Measurements from ENCODE around the gene FADD. TPM values are rescaled to one million over a fixed set of nuclear protein-coding genes. Genes with fewer than 3 reads are reported as not detected.

FADD gene
- total RNA-seq, 1 experiment from 2014 or later, result 40.2 TPM

DNA sequence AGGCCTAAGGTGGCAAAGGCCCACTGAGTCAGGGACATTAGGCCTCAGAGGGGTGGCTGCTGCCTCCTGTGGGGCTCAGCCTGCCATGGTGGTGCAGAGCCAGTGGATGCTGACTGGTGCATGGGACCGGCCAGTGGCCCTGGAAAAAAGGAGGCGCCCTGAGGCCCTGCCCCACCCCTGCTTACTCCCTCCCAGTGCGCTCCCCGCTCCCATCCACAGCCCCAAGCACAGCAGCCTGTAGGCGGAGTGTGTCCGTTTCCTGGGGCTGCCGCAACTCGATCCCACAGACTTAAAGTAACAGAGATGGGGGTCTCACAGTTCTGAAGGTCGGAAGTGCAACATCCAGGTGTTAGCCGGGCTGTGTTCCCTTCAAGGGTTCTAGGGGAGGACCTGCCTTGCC, 38.4 kb upstream of the FADD start:
- H3K36me3 Mint-ChIP-seq (ENCODE audit: insufficient read depth, unreplicated experiment), result peaks cover 3% of the 10 kb centered on the region
- H3K4me1 Mint-ChIP-seq (ENCODE audit: low read depth, unreplicated experiment), result peaks cover under 1% of the 10 kb centered on the region
- TF ChIP-seq, protein P1, sequence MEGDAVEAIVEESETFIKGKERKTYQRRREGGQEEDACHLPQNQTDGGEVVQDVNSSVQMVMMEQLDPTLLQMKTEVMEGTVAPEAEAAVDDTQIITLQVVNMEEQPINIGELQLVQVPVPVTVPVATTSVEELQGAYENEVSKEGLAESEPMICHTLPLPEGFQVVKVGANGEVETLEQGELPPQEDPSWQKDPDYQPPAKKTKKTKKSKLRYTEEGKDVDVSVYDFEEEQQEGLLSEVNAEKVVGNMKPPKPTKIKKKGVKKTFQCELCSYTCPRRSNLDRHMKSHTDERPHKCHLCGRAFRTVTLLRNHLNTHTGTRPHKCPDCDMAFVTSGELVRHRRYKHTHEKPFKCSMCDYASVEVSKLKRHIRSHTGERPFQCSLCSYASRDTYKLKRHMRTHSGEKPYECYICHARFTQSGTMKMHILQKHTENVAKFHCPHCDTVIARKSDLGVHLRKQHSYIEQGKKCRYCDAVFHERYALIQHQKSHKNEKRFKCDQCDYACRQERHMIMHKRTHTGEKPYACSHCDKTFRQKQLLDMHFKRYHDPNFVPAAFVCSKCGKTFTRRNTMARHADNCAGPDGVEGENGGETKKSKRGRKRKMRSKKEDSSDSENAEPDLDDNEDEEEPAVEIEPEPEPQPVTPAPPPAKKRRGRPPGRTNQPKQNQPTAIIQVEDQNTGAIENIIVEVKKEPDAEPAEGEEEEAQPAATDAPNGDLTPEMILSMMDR (IDR thresholded peaks at IDR 0.05; ENCODE audit: unreplicated experiment), result no peak
- no TSS peak for BruUV-seq (replicated peaks)
- H3K27ac Mint-ChIP-seq (ENCODE audit: unreplicated experiment), result no peak overlapping the region
- H3K4me3 Mint-ChIP-seq (ENCODE audit: low read depth, unreplicated experiment), result no peak overlapping the region
- H3K27me3 Mint-ChIP-seq (ENCODE audit: unreplicated experiment), result no peaks in the 10 kb centered on the region
- CTCF ChIA-PET, result interaction anchor here (1.0 kb wide), 1 partner anchor 31 kb away, joined by 3 read pairs; no protein-coding TSS in a partner anchor
- intact Hi-C loops (cut with micrococcal nuclease; ENCODE audit: unreplicated experiment), result no loop called here
- no peaks in the 10 kb centered on the region for H3K9me3 Mint-ChIP-seq (ENCODE audit: low read depth, unreplicated experiment)
- DNase-seq, result no peak

DNA sequence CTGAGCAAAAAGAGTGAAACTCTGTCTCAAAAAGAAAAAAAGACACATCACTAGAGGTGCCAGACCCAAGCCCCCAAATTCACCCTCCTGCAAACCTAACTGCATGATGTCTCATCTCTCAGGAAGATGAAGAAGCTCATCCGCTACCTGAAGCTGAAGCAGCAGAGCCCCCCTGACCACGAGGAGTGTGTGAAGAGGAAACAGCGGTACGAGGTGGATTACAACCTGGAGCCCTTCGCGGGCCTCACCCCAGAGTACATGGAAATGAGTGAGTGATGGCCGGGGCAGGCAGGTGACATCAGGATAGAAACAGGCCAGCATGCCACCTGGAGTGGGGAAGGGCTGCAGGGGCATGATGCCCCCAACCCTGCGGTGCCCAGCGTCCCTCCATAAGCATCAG, 36.0 kb upstream of the FADD start:
- TF ChIP-seq, protein P1 (IDR thresholded peaks at IDR 0.05; ENCODE audit: unreplicated experiment), result no peak
- BruUV-seq (replicated peaks), result no TSS peak
- Mint-ChIP-seq H3K27ac (ENCODE audit: unreplicated experiment) (no peak overlapping the region), H3K36me3 (ENCODE audit: insufficient read depth, unreplicated experiment) (peaks cover 3% of the 10 kb centered on the region), H3K9me3 (ENCODE audit: low read depth, unreplicated experiment) (no peaks in the 10 kb centered on the region), H3K27me3 (ENCODE audit: unreplicated experiment) (no peaks in the 10 kb centered on the region), H3K4me1 (ENCODE audit: low read depth, unreplicated experiment) (no peaks in the 10 kb centered on the region), H3K4me3 (ENCODE audit: low read depth, unreplicated experiment) (no peak overlapping the region)
- intact Hi-C loops (cut with micrococcal nuclease; ENCODE audit: unreplicated experiment), result no loop called here
- CTCF ChIA-PET, result no interaction called here
- no peak for DNase-seq

DNA sequence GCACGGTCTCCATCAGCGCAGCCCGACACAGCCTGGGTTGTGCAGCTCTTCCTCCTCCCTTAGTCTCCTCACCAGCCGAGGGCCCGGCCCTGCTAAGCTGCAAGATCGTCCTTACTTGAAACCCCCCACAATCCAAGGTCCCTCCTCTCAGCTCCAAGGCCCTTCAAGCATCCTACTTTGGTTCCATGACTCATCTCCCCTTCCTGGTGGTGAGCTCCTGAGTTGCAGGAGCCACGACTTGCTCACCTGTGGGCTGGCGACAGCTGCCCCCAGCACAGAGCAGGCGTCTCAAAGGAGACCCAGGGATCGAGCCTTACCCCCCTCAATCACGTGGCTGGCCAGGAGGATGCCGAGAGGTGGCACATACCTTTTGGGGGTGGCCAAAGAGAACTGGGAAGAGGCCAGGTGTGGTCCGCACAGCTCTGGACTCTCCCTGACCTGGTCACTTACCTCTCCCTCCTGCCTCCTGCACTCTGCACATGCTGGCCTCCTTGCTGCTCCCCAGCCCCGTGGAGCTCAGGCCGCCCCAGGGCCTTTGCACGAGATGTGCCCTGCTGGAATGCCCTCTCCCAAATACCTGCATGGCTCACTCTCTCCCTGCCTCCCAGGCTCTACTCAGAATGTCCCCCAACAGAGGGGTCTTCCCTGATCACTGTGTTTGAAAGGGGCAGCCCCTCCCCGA, 35.2 kb upstream of the FADD start:
- intact Hi-C loops (cut with micrococcal nuclease; ENCODE audit: unreplicated experiment), result no loop called here
- no peaks in the 10 kb centered on the region for H3K9me3 Mint-ChIP-seq (ENCODE audit: low read depth, unreplicated experiment)
- H3K27ac Mint-ChIP-seq (ENCODE audit: unreplicated experiment), result no peak overlapping the region
- no peak for DNase-seq
- CTCF ChIA-PET, result no interaction called here
- H3K4me1 Mint-ChIP-seq (ENCODE audit: low read depth, unreplicated experiment), result no peaks in the 10 kb centered on the region
- no peak overlapping the region for H3K4me3 Mint-ChIP-seq (ENCODE audit: low read depth, unreplicated experiment)
- TF ChIP-seq, protein P1 (IDR thresholded peaks at IDR 0.05; ENCODE audit: unreplicated experiment), result no peak
- H3K36me3 Mint-ChIP-seq (ENCODE audit: insufficient read depth, unreplicated experiment), result peaks cover 3% of the 10 kb centered on the region
- no TSS peak for BruUV-seq (replicated peaks)
- no peaks in the 10 kb centered on the region for H3K27me3 Mint-ChIP-seq (ENCODE audit: unreplicated experiment)

DNA sequence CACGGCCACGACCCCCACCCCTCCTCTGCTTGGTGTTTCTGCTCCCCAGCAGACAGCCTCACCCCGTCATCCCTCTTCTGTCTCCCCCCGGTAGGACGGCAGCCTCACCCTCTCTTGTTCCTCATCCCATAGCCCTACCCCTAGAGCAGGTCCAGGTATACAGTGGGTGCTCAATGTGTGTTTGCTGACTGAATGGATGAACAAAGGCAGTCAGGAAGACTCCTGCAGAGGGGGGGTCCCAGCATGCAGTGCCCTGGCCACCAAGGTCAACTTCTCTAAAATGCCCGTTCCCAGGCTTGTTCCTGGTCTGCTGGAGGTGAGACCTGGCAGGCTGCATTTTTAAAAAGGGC, 34.7 kb upstream of the FADD start:
- TF ChIP-seq, protein P1 (IDR thresholded peaks at IDR 0.05; ENCODE audit: unreplicated experiment), result no peak
- no peaks in the 10 kb centered on the region for H3K9me3 Mint-ChIP-seq (ENCODE audit: low read depth, unreplicated experiment)
- H3K4me1 Mint-ChIP-seq (ENCODE audit: low read depth, unreplicated experiment), result no peaks in the 10 kb centered on the region
- no peak overlapping the region for H3K27ac Mint-ChIP-seq (ENCODE audit: unreplicated experiment)
- H3K4me3 Mint-ChIP-seq (ENCODE audit: low read depth, unreplicated experiment), result no peak overlapping the region
- H3K36me3 Mint-ChIP-seq (ENCODE audit: insufficient read depth, unreplicated experiment), result peaks cover 3% of the 10 kb centered on the region
- DNase-seq, result no peak
- intact Hi-C loops (cut with micrococcal nuclease; ENCODE audit: unreplicated experiment), result no loop called here
- CTCF ChIA-PET, result no interaction called here
- H3K27me3 Mint-ChIP-seq (ENCODE audit: unreplicated experiment), result no peaks in the 10 kb centered on the region
- BruUV-seq (replicated peaks), result no TSS peak

Data from Calu3 (cell line).